Testis (tissue), 3 donors: ENCODE results near the gene FCHO2. TPM values are rescaled to one million over a fixed set of nuclear protein-coding genes. Genes with fewer than 3 reads are reported as not detected.
A peak's percentile ranks its signal among the peaks of the same experiment; 100 is the strongest.
"Not testable (repeated sequence)": the region's sequence is repeated elsewhere in the genome, so short reads cannot be mapped to it uniquely, and the experiment has no call there.

Source experiments
- DNase-seq: peaks from one replicate; pipeline ENCODE4 v3.0.0-alpha.2; 2019
- H3K27ac ChIP-seq, 2 donors: fragments of 200-600 bp; sonication (generic); one replicate each; pipeline ENCODE4 v1.5.1; 2019
- H3K27me3 ChIP-seq: fragments of 200-600 bp; sonication (generic); one replicate; pipeline ENCODE4 v1.5.1; 2019
- H3K36me3 ChIP-seq: fragments of 200-600 bp; sonication (generic); one replicate; pipeline ENCODE4 v1.5.1; 2017; ENCODE audit warnings: low read depth; ENCODE audit errors: missing control alignments
- H3K4me1 ChIP-seq: fragments of 200-600 bp; sonication (generic); one replicate; pipeline ENCODE4 v1.5.1; 2019
- H3K4me3 ChIP-seq, 2 donors: fragments of 200-600 bp; sonication (generic); one replicate each; pipeline ENCODE4 v1.5.1; 2017 to 2019
- H3K9me3 ChIP-seq: fragments of 200-600 bp; sonication (generic); one replicate; pipeline ENCODE4 v1.5.1; 2017
- POLR2A ChIP-seq: fragments of 450-650 bp; IDR thresholded peaks from one replicate; pipeline ENCODE4 v1.6.1; 2017; ENCODE audit warnings: antibody characterized with exemption, mild to moderate bottlenecking, moderate library complexity
- WGBS, 2 donors: methylation state at CpG; one replicate each; pipeline ENCODE4 v1.1.5; 2018; 5-methylcytosine and 5-hydroxymethylcytosine counted together
- intact Hi-C: fragments of 100-400 bp; cut with DNase I; formaldehyde crosslinking; loops from one replicate; pipeline ENCODE4 v1.15.1; 2023; ENCODE audit warnings: low total_unique reads
- polyA plus RNA-seq: library from polyadenylated mRNA; stranded (reverse); fragments of 350-450 nt; fragmentation: Illumina TruSeq; extraction: RNeasy Lipid Tissue Mini Kit (QIAGEN cat#74804); gene quantifications from one replicate; pipeline ENCODE4 v1.2.3, GENCODE V29; 2014; ENCODE audit warnings: low read depth, low replicate concordance; ENCODE audit not compliant: insufficient read depth
- total RNA-seq, 2 donors: library from RNA; depleted of rRNA; stranded (reverse); fragments of >200 nt; gene quantifications; one replicate each; pipeline ENCODE4 v1.2.3, GENCODE V29; 2016
- TF ChIP-seq, protein P1 (sequence below), 3 experiments: fragments of 450-650 bp in 2 of 3; fragments of 200-600 bp in 1 of 3; sonication (generic) in 1 of 3; IDR thresholded peaks; one replicate each; pipeline ENCODE4 v1.5.1; 2016 to 2019; ENCODE audit warnings: antibody characterized with exemption in 3 of 3, mild to moderate bottlenecking in 2 of 3, moderate library complexity in 1 of 3

Gene FCHO2
- total and polyA plus RNA-seq, 3 donors from 2014 or later: 8.7 to 20.6 (median 18.7) TPM

DNA sequence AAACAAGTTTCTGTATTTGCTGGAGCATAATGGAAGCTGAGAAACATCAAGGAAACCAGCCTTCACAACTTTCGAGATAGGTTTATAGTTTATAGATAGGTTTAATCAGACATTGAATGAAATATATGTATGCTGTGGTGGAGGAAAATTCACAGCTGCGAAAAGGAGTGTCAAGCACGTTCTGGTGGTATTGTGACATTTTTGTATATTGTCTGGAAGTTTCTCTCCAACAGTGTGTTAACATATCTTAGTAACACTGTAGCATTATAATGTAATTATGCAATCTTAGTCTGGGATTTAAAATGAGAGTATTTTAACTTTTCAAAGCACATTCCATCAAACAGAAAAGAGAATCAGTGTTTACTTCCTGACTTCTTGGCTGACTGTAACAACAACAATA lies 50.0 kb downstream of the FCHO2 start:
- Histone ChIP-seq H3K9me3 (no peaks in the 10 kb centered on the region), H3K36me3 (no peaks in the 10 kb centered on the region), H3K27me3 (no peaks in the 10 kb centered on the region), H3K27ac (no peak overlapping the region), H3K4me3 (no peak overlapping the region), H3K4me1 (no peaks in the 10 kb centered on the region)
- intact Hi-C loops: loop anchor here (5.0 kb wide), 1 partner anchor 129 kb away; no protein-coding TSS in a partner anchor
- TF ChIP-seq, protein P1, sequence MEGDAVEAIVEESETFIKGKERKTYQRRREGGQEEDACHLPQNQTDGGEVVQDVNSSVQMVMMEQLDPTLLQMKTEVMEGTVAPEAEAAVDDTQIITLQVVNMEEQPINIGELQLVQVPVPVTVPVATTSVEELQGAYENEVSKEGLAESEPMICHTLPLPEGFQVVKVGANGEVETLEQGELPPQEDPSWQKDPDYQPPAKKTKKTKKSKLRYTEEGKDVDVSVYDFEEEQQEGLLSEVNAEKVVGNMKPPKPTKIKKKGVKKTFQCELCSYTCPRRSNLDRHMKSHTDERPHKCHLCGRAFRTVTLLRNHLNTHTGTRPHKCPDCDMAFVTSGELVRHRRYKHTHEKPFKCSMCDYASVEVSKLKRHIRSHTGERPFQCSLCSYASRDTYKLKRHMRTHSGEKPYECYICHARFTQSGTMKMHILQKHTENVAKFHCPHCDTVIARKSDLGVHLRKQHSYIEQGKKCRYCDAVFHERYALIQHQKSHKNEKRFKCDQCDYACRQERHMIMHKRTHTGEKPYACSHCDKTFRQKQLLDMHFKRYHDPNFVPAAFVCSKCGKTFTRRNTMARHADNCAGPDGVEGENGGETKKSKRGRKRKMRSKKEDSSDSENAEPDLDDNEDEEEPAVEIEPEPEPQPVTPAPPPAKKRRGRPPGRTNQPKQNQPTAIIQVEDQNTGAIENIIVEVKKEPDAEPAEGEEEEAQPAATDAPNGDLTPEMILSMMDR (IDR thresholded peaks at IDR 0.05): no peak
- no peak for TF ChIP-seq POLR2A
- 76 to 79% methylated on average over 3 of the region's 3 CpGs for WGBS, 2 donors
- DNase-seq: no peak

DNA sequence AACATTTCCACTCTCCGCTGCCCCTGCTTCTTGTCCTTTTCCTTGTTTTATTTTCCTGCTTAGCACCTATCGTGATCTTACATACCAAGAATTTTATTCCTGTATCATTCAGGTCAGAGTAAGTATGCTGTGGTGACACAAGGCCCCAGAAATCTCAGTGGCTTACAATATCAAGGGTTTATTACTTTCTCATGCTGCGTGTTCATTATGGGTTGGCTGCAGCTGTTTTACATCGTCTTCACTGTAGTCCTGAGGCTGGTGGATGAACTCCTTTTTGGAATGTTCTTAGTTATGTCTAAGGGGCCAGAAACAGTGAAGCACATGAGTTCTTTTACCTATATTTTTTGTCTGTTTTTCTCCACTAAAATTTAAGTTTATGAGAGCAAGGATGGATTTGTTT lies 51.2 kb downstream of the FCHO2 start:
- no peak for DNase-seq
- H3K27ac ChIP-seq: no peak overlapping the region
- no peak overlapping the region for H3K4me3 ChIP-seq
- TF ChIP-seq, protein P1 (IDR thresholded peaks at IDR 0.05): no peak
- TF ChIP-seq POLR2A: no peak
- no peaks in the 10 kb centered on the region for H3K4me1 ChIP-seq
- 91 to 92% methylated on average over 4 of the region's 4 CpGs for WGBS, 2 donors
- intact Hi-C loops: loop anchor here (5.0 kb wide), 1 partner anchor 130 kb away; no protein-coding TSS in a partner anchor
- H3K27me3 ChIP-seq: no peaks in the 10 kb centered on the region
- no peaks in the 10 kb centered on the region for H3K36me3 ChIP-seq
- no peaks in the 10 kb centered on the region for H3K9me3 ChIP-seq

DNA sequence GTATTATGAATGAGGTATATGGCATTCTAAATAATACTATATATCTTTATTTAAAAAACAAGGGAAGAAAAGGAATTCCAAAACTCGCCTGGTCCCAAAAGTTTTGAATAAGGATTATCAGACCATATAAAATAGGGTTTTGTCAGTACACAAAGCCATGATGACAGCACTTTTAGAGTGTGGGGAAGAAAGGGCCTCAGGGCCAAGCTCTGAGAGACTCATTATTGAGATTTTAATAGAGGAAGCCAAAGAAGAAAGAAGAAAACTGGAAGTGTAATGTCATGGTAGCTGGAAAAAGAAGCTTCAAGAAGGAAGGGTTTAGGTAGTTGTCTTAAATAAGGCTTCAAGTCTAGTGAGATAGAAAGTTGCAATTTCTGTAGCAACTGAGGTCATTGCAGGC lies 53.0 kb downstream of the FCHO2 start:
- DNase-seq: no peak
- Histone ChIP-seq H3K27ac (peak overlapping the region in 1 of 2 donors; percentile 7), H3K4me1 (no peaks in the 10 kb centered on the region), H3K9me3 (no peaks in the 10 kb centered on the region), H3K27me3 (no peaks in the 10 kb centered on the region), H3K4me3 (no peak overlapping the region), H3K36me3 (no peaks in the 10 kb centered on the region)
- TF ChIP-seq POLR2A: no peak
- TF ChIP-seq, protein P1 (IDR thresholded peaks at IDR 0.05): no peak
- 92 to 94% methylated on average over 1 of the region's 1 CpG for WGBS, 2 donors
- intact Hi-C loops: loop anchor here (5.0 kb wide), 1 partner anchor 132 kb away; no protein-coding TSS in a partner anchor

DNA sequence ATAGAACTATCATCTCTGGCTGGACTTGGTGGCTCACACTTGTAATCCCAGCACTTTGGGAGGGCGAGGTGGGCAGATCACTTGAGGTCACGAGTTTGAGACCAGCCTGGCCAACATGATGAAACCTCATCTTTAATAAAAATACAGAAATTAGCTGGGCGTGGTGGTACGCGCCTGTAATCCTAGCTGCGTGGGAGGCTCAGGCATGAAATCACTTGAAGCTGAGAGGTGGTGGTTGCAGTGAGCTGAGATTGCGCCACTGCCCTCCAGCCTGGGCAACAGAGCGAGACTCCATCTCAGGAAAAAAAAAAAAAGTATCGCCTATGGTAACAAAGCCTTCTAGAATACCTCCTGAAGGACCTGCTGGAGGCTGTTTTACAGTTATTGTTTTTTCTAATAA lies 55.8 kb downstream of the FCHO2 start:
- H3K27ac ChIP-seq, H3K27me3 ChIP-seq, H3K4me3 ChIP-seq, H3K9me3 ChIP-seq, H3K4me1 ChIP-seq, intact Hi-C loops, H3K36me3 ChIP-seq, DNase-seq: not testable (repeated sequence)
- WGBS, 2 donors: 96 to 97% methylated on average over 9 of the region's 9 CpGs

DNA sequence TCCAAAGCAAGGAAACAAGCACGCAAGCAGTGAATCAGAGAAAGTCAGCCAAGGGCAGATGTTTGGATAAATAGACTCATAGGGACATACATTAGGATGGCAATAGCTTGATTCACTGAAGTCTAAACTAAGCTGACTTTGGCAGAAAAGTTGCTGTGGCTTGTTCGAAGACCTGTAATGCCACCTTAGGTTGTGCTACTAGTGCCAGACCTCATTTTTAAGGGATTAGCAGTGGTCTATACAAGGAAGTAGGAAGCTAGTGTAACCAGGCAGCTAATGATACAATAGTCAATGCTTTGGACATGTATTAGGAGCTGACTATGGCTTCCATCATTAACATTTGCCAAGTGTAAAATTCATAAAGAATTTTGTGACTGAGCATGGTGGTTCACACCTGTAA lies 63.1 kb downstream of the FCHO2 start:
- no peaks in the 10 kb centered on the region for H3K36me3 ChIP-seq
- 97% methylated on average over 2 of the region's 2 CpGs for WGBS, 2 donors
- no peak for TF ChIP-seq POLR2A
- TF ChIP-seq, protein P1 (IDR thresholded peaks at IDR 0.05): no peak

More for the DNA sequence above, 63.1 kb downstream of the FCHO2 start:
- intact Hi-C loops: no loop called here
- Histone ChIP-seq H3K27me3 (no peaks in the 10 kb centered on the region), H3K9me3 (no peaks in the 10 kb centered on the region), H3K4me3 (no peak overlapping the region), H3K4me1 (no peaks in the 10 kb centered on the region), H3K27ac (no peak overlapping the region)
- DNase-seq: no peak
